Psoas muscle (tissue), 8 donors: Measurements from ENCODE around the gene NCS1. TPM values are rescaled to one million over a fixed set of nuclear protein-coding genes. Genes with fewer than 3 reads are reported as not detected.

Experiments used
- ATAC-seq, 4 donors: fragments of 200-7000 bp; cut with Tn5 transposase; one replicate each; pipeline ENCODE4 v1.9.1; 2020; ENCODE audit warnings: moderate library complexity in 3 of 4, mild to moderate bottlenecking in 2 of 4
- DNase-seq, 2 donors: peaks; one replicate each; pipeline ENCODE4 v3.0.0-alpha.2; 2020
- H3K27ac ChIP-seq: fragments of 200-600 bp; one replicate; pipeline ENCODE4 v1.8.0; 2022
- H3K27me3 ChIP-seq, 3 donors: fragments of 200-600 bp in 1 of 3; one replicate each; pipeline versions ENCODE4 v1.6.1 to v1.8.0; 2013 to 2022; ENCODE audit warnings: low read length in 2 of 3, mild to moderate bottlenecking in 2 of 3, moderate library complexity in 1 of 3; ENCODE audit not compliant: insufficient read depth in 3 of 3
- H3K36me3 ChIP-seq, 2 donors: fragments of 200-600 bp in 1 of 2; one replicate each; pipeline versions ENCODE4 v1.6.1 to v1.8.0; 2013 to 2022; ENCODE audit warnings: low read depth in 1 of 2, mild to moderate bottlenecking in 1 of 2, moderate library complexity in 1 of 2; ENCODE audit not compliant: insufficient read depth in 1 of 2
- H3K4me1 ChIP-seq: fragments of 200-600 bp; one replicate; pipeline ENCODE4 v1.8.0; 2022
- H3K4me3 ChIP-seq: fragments of 200-600 bp; one replicate; pipeline ENCODE4 v1.8.0; 2022; ENCODE audit warnings: mild to moderate bottlenecking
- H3K9me3 ChIP-seq: fragments of 200-600 bp; one replicate; pipeline ENCODE4 v1.8.0; 2022
- WGBS, 3 donors: extraction: QIAGEN DNeasy Blood & Tissue Kit; methylation state at CpG; one replicate each; pipeline versions ENCODE4 v1.1.6 to v1.1.7; 2013; 5-methylcytosine and 5-hydroxymethylcytosine counted together
- intact Hi-C, 2 donors: fragments of 100-400 bp; cut with DNase I; formaldehyde crosslinking; loops; one replicate each; pipeline versions ENCODE4 v1.11.0 to v1.14.2; 2022
- polyA plus RNA-seq, 3 donors: library from polyadenylated mRNA; stranded (reverse); fragments of 200-250 nt; gene quantifications; one replicate each; pipeline ENCODE4 v1.2.3, GENCODE V29; 2013
- total RNA-seq, 4 donors: library from RNA; stranded (reverse); fragmentation: NEBNext Ultra II Directional in 2 of 4; extraction: Animal tissue kit (Norgen Biotek cat#: 25700) in 2 of 4; gene quantifications; one replicate each; pipeline versions ENCODE4 v1.2.1 to v1.2.4, GENCODE V29; 2021 to 2023
- TF ChIP-seq, protein P1 (sequence below): fragments of 200-600 bp; IDR thresholded peaks from one replicate; pipeline ENCODE4 v1.8.0; 2022; ENCODE audit warnings: antibody characterized with exemption
- donor health status: healthy with polysubstance abuse.
- donor health status: DM: no; HTN: no; CAD: no; lungs with moderate emphysema.
- donor health status: Bipolar disorder and iron deficiency.
- donor health status: healthy.
- donor health status: DM: yes; HTN: yes; CAD: no.
- donor health status: DM: no; HTN: no; CAD: no.
- donor health status: DM: no; HTN: no; CAD: no.
- donor health status: DM: yes; HTN: yes; CAD: no.

Gene NCS1
- total and polyA plus RNA-seq, 7 donors, result 2.9 to 7.5 (median 3.8) TPM

- no peaks in the 10 kb centered on the region for H3K4me1 ChIP-seq
- H3K9me3 ChIP-seq, result no peaks in the 10 kb centered on the region
- H3K36me3 ChIP-seq, result no peaks in the 10 kb centered on the region
- no peak overlapping the region for H3K27ac ChIP-seq
- no peak for ATAC-seq
- intact Hi-C loops, result no loop called here
- TF ChIP-seq, protein P1, sequence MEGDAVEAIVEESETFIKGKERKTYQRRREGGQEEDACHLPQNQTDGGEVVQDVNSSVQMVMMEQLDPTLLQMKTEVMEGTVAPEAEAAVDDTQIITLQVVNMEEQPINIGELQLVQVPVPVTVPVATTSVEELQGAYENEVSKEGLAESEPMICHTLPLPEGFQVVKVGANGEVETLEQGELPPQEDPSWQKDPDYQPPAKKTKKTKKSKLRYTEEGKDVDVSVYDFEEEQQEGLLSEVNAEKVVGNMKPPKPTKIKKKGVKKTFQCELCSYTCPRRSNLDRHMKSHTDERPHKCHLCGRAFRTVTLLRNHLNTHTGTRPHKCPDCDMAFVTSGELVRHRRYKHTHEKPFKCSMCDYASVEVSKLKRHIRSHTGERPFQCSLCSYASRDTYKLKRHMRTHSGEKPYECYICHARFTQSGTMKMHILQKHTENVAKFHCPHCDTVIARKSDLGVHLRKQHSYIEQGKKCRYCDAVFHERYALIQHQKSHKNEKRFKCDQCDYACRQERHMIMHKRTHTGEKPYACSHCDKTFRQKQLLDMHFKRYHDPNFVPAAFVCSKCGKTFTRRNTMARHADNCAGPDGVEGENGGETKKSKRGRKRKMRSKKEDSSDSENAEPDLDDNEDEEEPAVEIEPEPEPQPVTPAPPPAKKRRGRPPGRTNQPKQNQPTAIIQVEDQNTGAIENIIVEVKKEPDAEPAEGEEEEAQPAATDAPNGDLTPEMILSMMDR, result no peak
- H3K27me3 ChIP-seq, result peaks cover 0 to 76% (median 11%) of the 10 kb centered on the region in 3 donors
- 28 to 43% (median 30%) methylated on average over 10 of the region's 10 CpGs for WGBS, 3 donors
- no peak overlapping the region for H3K4me3 ChIP-seq
- DNase-seq, result no peak
These were observed 112.0 kb downstream of the NCS1 start for GRCh38 chr9:130284249-130284625.

DNA sequence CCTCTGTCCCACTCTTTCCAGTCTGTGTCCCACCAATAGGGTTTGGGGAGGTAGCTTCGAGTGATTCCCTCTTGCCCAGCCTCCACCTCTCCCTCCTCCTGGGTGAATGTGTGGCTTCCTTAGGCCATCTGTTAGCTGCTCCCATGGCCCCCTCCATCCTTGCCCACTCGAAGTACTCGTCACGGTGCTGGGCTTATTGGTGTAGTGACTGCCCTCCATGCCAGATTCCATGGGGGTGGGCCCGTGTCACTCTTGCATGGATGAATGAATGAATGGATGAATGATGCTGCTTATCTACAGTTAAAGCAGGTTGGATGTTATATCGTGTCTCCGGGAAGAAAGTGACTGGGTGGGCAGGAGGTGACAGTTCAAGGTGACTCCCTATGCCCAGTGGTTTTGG is 112.5 kb downstream of the NCS1 start:
- 43 to 54% (median 45%) methylated on average over 7 of the region's 7 CpGs for WGBS, 3 donors
- TF ChIP-seq, protein P1, result no peak

DNA sequence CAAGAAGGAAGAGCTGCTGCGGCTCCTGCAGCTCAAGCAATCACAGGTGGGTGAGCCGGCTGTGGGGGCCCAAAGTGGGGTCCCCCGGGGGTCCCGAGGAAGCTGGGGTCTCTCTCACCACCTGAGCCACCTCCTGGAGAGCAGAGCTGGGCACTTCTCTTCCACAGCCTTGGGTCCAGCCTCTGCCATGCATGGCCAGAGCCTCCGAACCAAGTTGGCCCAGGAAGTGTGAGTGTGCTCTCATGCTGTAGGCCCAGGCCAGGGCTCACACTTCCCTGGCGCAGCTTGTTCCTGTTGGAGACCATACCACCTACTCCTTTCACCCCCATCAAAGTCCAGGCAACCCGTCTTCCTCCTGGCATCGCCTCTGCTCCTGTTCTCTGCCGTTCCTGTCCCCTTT is 113.1 kb downstream of the NCS1 start:
- Histone ChIP-seq H3K9me3 (no peaks in the 10 kb centered on the region), H3K36me3 (no peaks in the 10 kb centered on the region), H3K27me3 (peaks cover 0 to 80% (median 11%) of the 10 kb centered on the region in 3 donors), H3K4me3 (no peak overlapping the region), H3K27ac (no peak overlapping the region), H3K4me1 (no peaks in the 10 kb centered on the region)
- DNase-seq, result no peak
- 50 to 64% (median 57%) methylated on average over 9 of the region's 9 CpGs for WGBS, 3 donors
- TF ChIP-seq, protein P1, result no peak
- no peak for ATAC-seq
- intact Hi-C loops, result no loop called here

More for the DNA sequence above, 112.5 kb downstream of the NCS1 start:
- no peak overlapping the region for H3K27ac ChIP-seq
- no peak overlapping the region for H3K4me3 ChIP-seq
- H3K27me3 ChIP-seq, result peaks cover 0 to 76% (median 11%) of the 10 kb centered on the region in 3 donors
- no peaks in the 10 kb centered on the region for H3K4me1 ChIP-seq
- intact Hi-C loops, result no loop called here
- DNase-seq (no peak), ATAC-seq (no peak)
- no peaks in the 10 kb centered on the region for H3K36me3 ChIP-seq
- H3K9me3 ChIP-seq, result no peaks in the 10 kb centered on the region

GRCh38 chr9:130286072-130286770 is 114.0 kb downstream of the NCS1 start:
- Histone ChIP-seq H3K4me3 (no peak overlapping the region), H3K27ac (no peak overlapping the region), H3K36me3 (no peaks in the 10 kb centered on the region), H3K27me3 (peaks cover 0 to 75% (median 11%) of the 10 kb centered on the region in 3 donors), H3K4me1 (no peaks in the 10 kb centered on the region), H3K9me3 (no peaks in the 10 kb centered on the region)
- no peak for ATAC-seq
- TF ChIP-seq, protein P1, result no peak
- intact Hi-C loops, result no loop called here
- WGBS, 3 donors, result 73 to 87% (median 78%) methylated on average over 17 of the region's 17 CpGs
- no peak for DNase-seq

Other genes starting within 250 kb of the NCS1 start
- gene FNBP1, start 129.2 kb upstream of the NCS1 start, total RNA-seq, result 10 to 100 TPM; 23.7 to 30.1 (median 27.5) TPM
- 10 to 100 TPM in 2 of 3 donors, 1 to 10 TPM in 1; 4.6 to 30.5 (median 10.1) TPM for gene FNBP1, start 129.2 kb upstream of the NCS1 start, polyA plus RNA-seq
- 10 to 100 TPM; 18.2 to 25.9 (median 22.8) TPM for gene GPR107, start 118.5 kb upstream of the NCS1 start, total RNA-seq
- 10 to 100 TPM in 2 of 3 donors, 1 to 10 TPM in 1; 8.9 to 28.1 (median 14.9) TPM for gene GPR107, start 118.5 kb upstream of the NCS1 start, polyA plus RNA-seq
- 10 to 100 TPM in 1 of 4 donors, 1 to 10 TPM in 3; 3.6 to 13.2 (median 7.2) TPM for gene HMCN2, start 93.4 kb downstream of the NCS1 start, total RNA-seq
- 1 to 10 TPM; 5.0 to 8.0 (median 6.3) TPM for gene HMCN2, start 93.4 kb downstream of the NCS1 start, polyA plus RNA-seq